ENCODE measurements around the gene SEC31B. TPM values are rescaled to one million over a fixed set of nuclear protein-coding genes. Genes with fewer than 3 reads are reported as not detected.

The SEC31B gene
- total RNA-seq, 4 donors from 2014 or later = 2.8 to 5.2 (median 4.1) TPM

GRCh38 chr10:100528123-100528886, 8.6 kb upstream of the SEC31B start:
- peaks cover 33 to 46% (median 39%) of the 10 kb centered on the region in 4 donors for H3K36me3 ChIP-seq
- H3K27me3 ChIP-seq = no peaks in the 10 kb centered on the region
- H3K27ac ChIP-seq (replicated peaks in 1 of 4) = peak overlapping the region in 3 of 4 donors; percentile 85 to 91 (median 88)
- no peaks in the 10 kb centered on the region for H3K9me3 ChIP-seq
- peak overlapping the region; percentile 91 to 96 (median 94) for H3K4me3 ChIP-seq
- WGBS = 51% methylated on average over 7 of the region's 7 CpGs
- intact Hi-C loops (cut with DNase I) = no loop called here
- peaks cover 19 to 32% (median 31%) of the 10 kb centered on the region in 4 donors for H3K4me1 ChIP-seq
- TF ChIP-seq EP300 (IDR thresholded peaks at IDR 0.05) (no peak), POLR2AphosphoS5 (IDR thresholded peaks at IDR 0.05) (no peak), POLR2A (IDR thresholded peaks at IDR 0.05; ENCODE audit: low read depth) (no peak), CTCF (IDR thresholded peaks at IDR 0.05) (no peak)
- no peak for DNase-seq (ENCODE audit: extremely low spot score)

GRCh38 chr10:100524638-100525037, 5.0 kb upstream of the SEC31B start:
- TF ChIP-seq EP300 (IDR thresholded peaks at IDR 0.05) (no peak), POLR2AphosphoS5 (IDR thresholded peaks at IDR 0.05) (no peak), POLR2A (IDR thresholded peaks at IDR 0.05; ENCODE audit: low read depth) (no peak), CTCF (IDR thresholded peaks at IDR 0.05) (no peak)
- no peaks in the 10 kb centered on the region for H3K27me3 ChIP-seq
- no peak for DNase-seq (ENCODE audit: extremely low spot score)
- no peak overlapping the region for H3K4me3 ChIP-seq
- WGBS = 87% methylated on average over 2 of the region's 2 CpGs
- peaks cover 39 to 62% (median 48%) of the 10 kb centered on the region in 4 donors for H3K36me3 ChIP-seq
- H3K9me3 ChIP-seq = no peaks in the 10 kb centered on the region
- H3K27ac ChIP-seq (replicated peaks in 1 of 4) = no peak overlapping the region
- intact Hi-C loops (cut with DNase I) = no loop called here
- H3K4me1 ChIP-seq = peaks cover 20 to 33% (median 30%) of the 10 kb centered on the region in 4 donors

GRCh38 chr10:100524206-100524605, 4.5 kb upstream of the SEC31B start:
- H3K27ac ChIP-seq (replicated peaks in 1 of 4) = no peak overlapping the region
- H3K4me1 ChIP-seq = peaks cover 24 to 38% (median 35%) of the 10 kb centered on the region in 4 donors
- no peak overlapping the region for H3K4me3 ChIP-seq
- no peaks in the 10 kb centered on the region for H3K9me3 ChIP-seq
- DNase-seq (ENCODE audit: extremely low spot score) = no peak
- TF ChIP-seq POLR2A (IDR thresholded peaks at IDR 0.05; ENCODE audit: low read depth) (no peak), CTCF (IDR thresholded peaks at IDR 0.05) (no peak), EP300 (IDR thresholded peaks at IDR 0.05) (no peak), POLR2AphosphoS5 (IDR thresholded peaks at IDR 0.05) (no peak)
- peaks cover 39 to 62% (median 48%) of the 10 kb centered on the region in 4 donors for H3K36me3 ChIP-seq
- 83% methylated on average over 6 of the region's 6 CpGs for WGBS
- no peaks in the 10 kb centered on the region for H3K27me3 ChIP-seq
- intact Hi-C loops (cut with DNase I) = no loop called here

- 98% methylated on average over 6 of the region's 9 CpGs for WGBS
- Histone ChIP-seq H3K27me3 (no peaks in the 10 kb centered on the region), H3K9me3 (no peaks in the 10 kb centered on the region), H3K4me1 (peaks cover 23 to 35% (median 33%) of the 10 kb centered on the region in 4 donors), H3K36me3 (peaks cover 39 to 59% (median 48%) of the 10 kb centered on the region in 4 donors), H3K27ac (replicated peaks in 1 of 4) (no peak overlapping the region), H3K4me3 (no peak overlapping the region)
- TF ChIP-seq EP300 (IDR thresholded peaks at IDR 0.05) (no peak), POLR2AphosphoS5 (IDR thresholded peaks at IDR 0.05) (no peak), CTCF (IDR thresholded peaks at IDR 0.05) (no peak), POLR2A (IDR thresholded peaks at IDR 0.05; ENCODE audit: low read depth) (no peak)
- intact Hi-C loops (cut with DNase I) = no loop called here
- DNase-seq (ENCODE audit: extremely low spot score) = no peak
These were observed 3.3 kb upstream of the SEC31B start for GRCh38 chr10:100522945-100523344.
